Iris pigment epithelial cell (primary cell): Measurements from ENCODE around the gene IL13.

Experiments used
- DNase-seq: peaks from one replicate; pipeline ENCODE4 v3.0.0-alpha.2; 2011; ENCODE audit warnings: low read depth

IL13 gene

DNA sequence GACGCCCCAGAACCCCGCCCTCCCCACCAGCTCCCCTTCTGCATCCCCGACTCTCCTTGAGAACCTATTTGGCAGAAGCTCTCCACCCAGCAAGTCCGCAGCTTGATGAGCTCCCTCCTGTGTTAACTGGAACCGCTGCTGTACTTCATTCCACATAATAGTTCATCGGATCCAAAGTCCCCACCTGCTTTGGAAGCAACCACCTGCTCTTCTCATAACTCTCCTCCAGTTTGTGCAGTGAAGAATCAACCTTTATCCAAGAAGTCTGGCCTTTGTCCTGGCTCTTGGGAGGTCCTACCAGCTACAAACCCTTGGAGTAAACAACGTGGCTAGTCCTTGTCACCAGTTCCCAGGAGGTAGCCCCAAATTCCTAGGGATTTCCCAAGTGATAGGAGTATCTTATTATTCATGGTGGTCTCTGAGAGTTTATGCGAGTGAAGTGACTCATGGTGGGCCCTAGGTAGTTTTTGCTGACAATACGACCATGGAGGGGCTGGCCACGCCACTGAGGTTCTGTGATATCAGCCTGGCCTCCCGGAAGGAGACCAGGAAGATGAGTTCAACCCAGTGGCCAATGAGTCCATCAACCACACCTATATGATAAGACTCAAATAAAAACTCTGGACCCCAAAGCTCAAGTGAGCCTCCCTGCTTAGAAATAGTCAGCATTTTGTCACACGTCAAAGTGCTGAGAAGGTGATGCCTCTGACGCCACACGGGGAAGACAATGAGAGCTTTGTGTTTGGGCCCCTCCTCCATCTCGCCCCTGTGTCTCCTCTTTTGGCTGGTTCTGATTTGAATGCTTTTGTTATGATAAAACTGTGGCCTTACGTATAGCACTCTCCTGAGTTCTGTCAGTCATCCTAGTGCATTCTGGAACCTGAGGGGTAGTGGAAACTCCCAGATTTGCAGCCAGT is 12.3 kb downstream of the IL13 start:
- no peak for DNase-seq

GRCh38 chr5:132671000-132671399 is 13.0 kb downstream of the IL13 start:
- no peak for DNase-seq

DNA sequence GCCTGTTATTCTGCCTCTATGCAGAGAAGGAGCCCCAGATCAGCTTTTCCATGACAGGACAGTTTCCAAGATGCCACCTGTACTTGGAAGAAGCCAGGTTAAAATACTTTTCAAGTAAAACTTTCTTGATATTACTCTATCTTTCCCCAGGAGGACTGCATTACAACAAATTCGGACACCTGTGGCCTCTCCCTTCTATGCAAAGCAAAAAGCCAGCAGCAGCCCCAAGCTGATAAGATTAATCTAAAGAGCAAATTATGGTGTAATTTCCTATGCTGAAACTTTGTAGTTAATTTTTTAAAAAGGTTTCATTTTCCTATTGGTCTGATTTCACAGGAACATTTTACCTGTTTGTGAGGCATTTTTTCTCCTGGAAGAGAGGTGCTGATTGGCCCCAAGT is 15.5 kb downstream of the IL13 start:
- DNase-seq, result no peak

GRCh38 chr5:132673939-132674630 is 16.1 kb downstream of the IL13 start, which contains the start of gene IL4:
TSS of gene IL4 (plus strand) at chr5:132673989. CDS start at chr5:132674051, 62 bp downstream.
- DNase-seq, result no peak

DNA sequence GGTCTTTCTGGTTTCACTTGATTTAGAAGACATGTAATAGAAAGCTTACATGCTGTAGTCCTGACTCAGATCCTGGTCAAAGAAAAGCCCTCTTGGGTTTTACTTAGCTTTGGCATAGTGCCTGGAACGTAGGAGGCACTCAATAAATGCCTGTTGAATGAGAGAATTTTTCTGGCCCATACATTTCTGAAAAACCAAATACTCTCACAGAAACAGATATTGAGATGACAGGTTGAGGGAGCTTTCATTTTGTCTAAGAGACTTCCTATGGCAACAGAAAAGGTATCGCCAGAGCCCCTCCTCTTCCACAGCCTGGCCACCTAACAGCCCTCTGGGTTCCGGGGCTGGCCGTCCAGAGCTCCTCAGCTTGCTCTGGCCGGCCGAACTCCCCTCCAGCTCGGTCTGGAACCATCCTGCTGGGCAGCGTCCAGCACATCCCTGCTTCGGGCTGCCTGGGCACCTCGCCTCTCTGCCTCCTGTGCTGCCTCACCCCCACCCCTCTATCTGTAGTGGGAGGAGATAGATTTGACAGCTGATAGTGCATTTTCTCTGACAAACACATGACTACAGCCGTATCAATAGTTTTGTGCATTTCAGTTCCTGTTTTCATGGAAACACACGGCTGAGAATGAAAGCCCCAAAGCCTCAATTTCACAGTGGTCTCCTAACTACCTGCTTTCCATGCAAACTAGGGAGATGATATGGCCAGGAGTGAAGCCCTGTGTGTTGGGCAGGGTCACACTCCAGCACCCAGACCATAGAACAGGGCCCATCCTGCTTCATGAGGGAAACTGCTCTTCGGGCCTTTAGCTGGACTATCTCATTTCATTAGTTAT is 16.9 kb downstream of the IL13 start:
- peak; percentile 97 for DNase-seq

DNA sequence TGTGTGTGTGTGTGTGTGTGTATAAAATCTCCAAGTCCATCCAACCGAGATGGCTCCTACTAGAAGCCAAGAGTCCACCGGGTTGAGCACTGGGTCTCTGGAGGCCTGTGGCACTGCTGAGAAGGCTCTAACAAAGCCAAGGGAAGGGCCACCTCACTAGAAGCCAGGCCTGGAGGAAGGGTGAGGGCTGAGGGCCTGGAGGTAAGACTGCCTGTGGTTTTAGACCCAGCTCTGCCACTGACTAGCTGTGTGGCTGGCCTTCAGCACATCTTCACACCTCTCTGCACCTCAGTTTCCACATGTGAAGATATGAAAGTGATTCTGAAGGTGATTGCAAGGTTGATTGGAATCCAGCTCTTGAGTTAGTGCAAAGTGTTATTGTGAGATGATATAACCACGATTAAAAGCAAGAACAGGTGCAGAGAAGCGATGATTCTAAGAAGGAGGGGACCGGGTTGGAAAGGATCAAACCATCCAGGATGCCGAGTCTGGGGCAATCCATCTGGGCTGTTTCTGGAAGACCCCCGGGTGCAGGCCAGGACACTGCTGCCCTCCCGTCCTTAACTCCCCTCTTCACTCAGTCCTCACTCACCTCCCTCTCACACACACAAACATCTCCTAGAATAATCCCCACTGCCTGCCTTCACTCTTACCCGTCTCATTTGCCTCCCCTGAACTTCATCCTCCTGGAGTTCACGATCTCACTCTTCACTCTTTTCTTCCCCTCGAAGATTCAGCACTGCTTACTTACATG is 18.1 kb downstream of the IL13 start:
- no peak for DNase-seq

DNA sequence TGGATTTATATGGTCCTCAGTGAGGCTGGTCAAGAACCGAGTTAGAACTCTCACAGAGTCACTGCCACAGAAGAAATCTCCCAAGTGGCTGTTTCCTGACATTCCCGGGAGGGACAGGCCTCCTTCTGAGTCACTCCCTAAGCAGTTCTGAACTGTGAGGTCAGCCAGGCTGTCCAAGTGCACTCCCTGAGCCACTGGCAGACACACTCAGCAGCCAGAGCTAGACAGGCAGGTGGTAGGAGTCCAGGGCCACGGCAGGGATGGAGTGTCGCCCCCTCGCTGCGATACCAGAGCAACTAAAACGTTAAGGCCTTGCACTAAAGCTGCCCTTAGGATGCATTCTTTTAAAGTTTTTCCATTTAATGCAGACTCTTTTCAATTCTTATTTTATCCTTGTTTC is 19.2 kb downstream of the IL13 start:
- peak; percentile 91 for DNase-seq

DNA sequence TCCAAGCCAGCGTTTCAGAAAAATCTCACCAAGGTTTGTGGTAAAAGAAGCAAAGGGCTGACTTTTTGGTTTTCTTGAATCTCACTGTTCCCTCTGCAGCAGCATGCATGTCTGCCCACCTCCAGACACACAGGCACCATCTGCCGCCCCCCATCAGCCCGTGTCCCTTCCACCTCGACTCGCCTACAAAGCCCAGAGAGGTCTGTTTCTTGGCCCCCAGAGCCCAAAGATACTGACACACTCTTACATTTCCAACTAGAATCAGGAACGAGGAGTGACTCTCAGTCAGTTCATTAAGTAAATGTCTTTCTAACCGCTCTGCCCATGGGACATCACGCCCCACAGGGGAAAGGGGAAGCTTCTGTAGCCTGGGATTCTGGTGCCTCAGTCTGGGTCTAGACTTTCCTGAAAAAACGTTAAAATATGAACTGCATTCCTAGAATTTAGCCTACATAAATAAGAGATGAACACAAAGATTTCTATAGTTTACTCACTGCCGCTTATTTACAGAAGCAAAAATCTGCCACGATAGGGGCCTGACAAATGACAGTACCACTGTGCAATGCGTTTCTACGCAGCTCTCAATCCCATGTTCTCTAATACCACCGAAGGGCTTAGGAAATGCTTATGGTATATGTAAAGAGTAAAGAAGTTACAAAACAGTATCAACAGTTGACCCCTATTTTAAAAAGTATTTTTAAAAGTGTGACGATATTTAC is 19.9 kb downstream of the IL13 start:
- no peak for DNase-seq

- no peak for DNase-seq
Observed at GRCh38 chr5:132678735-132679134, 20.8 kb downstream of the IL13 start.

GRCh38 chr5:132679166-132679565 is 21.2 kb downstream of the IL13 start:
- DNase-seq, result no peak

DNA sequence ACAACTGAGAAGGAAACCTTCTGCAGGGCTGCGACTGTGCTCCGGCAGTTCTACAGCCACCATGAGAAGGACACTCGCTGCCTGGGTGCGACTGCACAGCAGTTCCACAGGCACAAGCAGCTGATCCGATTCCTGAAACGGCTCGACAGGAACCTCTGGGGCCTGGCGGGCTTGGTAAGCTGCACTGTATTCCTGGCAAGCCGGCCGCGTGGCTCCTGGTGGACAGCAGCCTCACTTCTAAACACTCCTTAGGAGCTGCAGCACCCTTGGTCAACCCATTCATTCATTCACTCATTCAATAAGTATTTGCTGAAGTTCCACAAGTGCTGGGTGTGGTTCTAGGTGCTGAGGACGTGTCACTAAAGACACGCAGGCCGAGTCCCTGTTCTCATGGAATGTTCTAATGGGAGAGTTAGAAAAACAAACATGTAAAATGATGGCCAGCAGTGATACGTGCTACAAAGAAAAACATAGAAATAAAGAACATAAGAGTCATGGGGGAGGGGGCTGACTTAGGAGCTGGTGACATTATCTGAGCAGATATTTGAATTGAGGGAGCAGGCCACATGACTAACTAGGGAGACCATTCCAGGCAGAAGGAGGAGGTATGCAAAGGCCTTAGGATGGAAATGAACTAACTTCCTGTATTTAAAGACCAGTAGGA is 21.9 kb downstream of the IL13 start:
- no peak for DNase-seq

GRCh38 chr5:132680780-132681475 is 23.0 kb downstream of the IL13 start:
- DNase-seq, result no peak

- no peak for DNase-seq
Observed at GRCh38 chr5:132681476-132681831, 23.5 kb downstream of the IL13 start.

DNA sequence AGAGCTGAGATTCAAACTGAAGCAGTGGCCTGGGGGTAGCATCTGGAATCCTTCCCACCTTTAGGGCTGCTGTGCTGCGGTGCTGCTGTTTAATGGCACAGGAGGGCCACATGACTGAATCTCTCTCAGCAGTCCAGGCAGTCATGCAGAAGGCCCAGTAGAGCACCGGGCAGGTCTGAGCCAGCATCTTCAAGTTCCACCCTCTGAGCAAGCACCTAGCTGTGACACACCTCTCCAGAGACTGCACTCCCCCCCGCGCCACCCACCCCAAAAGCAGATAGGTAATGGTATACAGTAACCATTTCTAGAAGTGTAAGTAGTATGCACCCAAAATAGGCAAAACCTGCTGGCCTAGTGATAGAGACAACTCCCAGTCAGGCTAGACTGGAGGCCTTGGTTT is 24.0 kb downstream of the IL13 start:
- DNase-seq, result no peak

DNA sequence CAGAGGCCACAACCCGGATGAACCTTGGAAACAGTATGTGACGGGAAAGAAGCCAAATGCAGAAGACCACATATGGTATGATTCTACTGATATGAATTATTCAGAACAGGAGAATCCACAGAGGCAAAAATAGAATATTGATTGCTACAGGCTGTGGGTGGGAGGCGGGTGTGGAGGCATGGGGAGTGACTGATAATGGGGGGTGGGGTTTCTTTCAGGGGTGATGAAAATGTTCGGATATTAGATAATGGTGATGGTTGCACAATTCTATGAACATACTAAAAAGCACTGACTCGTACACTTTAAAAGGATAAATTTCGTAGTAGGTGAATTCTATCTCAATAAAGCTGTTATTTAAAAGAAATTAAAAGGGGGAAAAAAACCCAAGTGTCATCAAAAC is 26.5 kb downstream of the IL13 start:
- DNase-seq, result no peak

GRCh38 chr5:132684922-132685720 is 27.1 kb downstream of the IL13 start:
- DNase-seq, result no peak

GRCh38 chr5:132686193-132686592 is 28.2 kb downstream of the IL13 start:
- no peak for DNase-seq

- DNase-seq, result no peak
Observed at GRCh38 chr5:132687995-132688394, 30.0 kb downstream of the IL13 start.
